Type B pancreatic cell (in vitro differentiated cells): ENCODE results near the gene SUMO3. TPM values are rescaled to one million over a fixed set of nuclear protein-coding genes. Genes with fewer than 3 reads are reported as not detected.

Experiments used
- DNase-seq: peaks from one replicate; pipeline ENCODE4 v3.0.0; 2021; ENCODE audit warnings: mixed read lengths; ENCODE audit not compliant: unreplicated experiment; ENCODE audit errors: extremely low spot score
- H3K27ac Mint-ChIP-seq: 2 replicates; pipeline ENCODE4 v1.8.0; 2021; ENCODE audit warnings: mild to moderate bottlenecking, mixed read lengths
- H3K27me3 Mint-ChIP-seq: 2 replicates; pipeline ENCODE4 v1.8.0; 2021; ENCODE audit warnings: mixed read lengths
- H3K36me3 Mint-ChIP-seq: 2 replicates; pipeline ENCODE4 v1.8.0; 2021; ENCODE audit warnings: mixed read lengths
- H3K4me1 Mint-ChIP-seq: one replicate; pipeline ENCODE4 v1.8.0; 2021; ENCODE audit warnings: mixed read lengths; ENCODE audit not compliant: unreplicated experiment
- H3K4me3 Mint-ChIP-seq: 2 replicates; pipeline ENCODE4 v1.8.0; 2021; ENCODE audit warnings: mild to moderate bottlenecking, mixed read lengths
- H3K9me3 Mint-ChIP-seq: 2 replicates; pipeline ENCODE4 v1.8.0; 2021; ENCODE audit warnings: mixed read lengths
- CTCF ChIP-seq: fragments of 200-600 bp; sonication (generic); conservative IDR thresholded peaks from 2 replicates; pipeline ENCODE4 v1.5.0; 2021; ENCODE audit warnings: antibody characterized with exemption, mild to moderate bottlenecking
- total RNA-seq: library from RNA; stranded (reverse); gene quantifications from 2 replicates; pipeline ENCODE4 v1.2.1, GENCODE V29; 2021; ENCODE audit warnings: low replicate concordance

Gene SUMO3
- total RNA-seq, 1 donor from 2014 or later = 81.2 TPM

- Mint-ChIP-seq H3K27me3 (no peaks in the 10 kb centered on the region), H3K36me3 (no peaks in the 10 kb centered on the region), H3K4me1 (peaks cover 4% of the 10 kb centered on the region), H3K9me3 (no peaks in the 10 kb centered on the region), H3K4me3 (no peak overlapping the region), H3K27ac (no peak overlapping the region)
- peak; percentile 58 for DNase-seq
- no peak for TF ChIP-seq CTCF
Observed at GRCh38 chr21:44758781-44759627, 58.9 kb downstream of the SUMO3 start.

GRCh38 chr21:44758141-44758561 lies 59.7 kb downstream of the SUMO3 start:
- TF ChIP-seq CTCF = no peak
- DNase-seq = peak; percentile 47
- peaks cover 4% of the 10 kb centered on the region for H3K4me1 Mint-ChIP-seq

GRCh38 chr21:44757731-44758130 lies 60.1 kb downstream of the SUMO3 start:
- H3K4me3 Mint-ChIP-seq = no peak overlapping the region
- H3K4me1 Mint-ChIP-seq = peaks cover 4% of the 10 kb centered on the region
- DNase-seq = peak; percentile 60
- no peak overlapping the region for H3K27ac Mint-ChIP-seq
- no peaks in the 10 kb centered on the region for H3K9me3 Mint-ChIP-seq
- no peaks in the 10 kb centered on the region for H3K27me3 Mint-ChIP-seq
- H3K36me3 Mint-ChIP-seq = no peaks in the 10 kb centered on the region
- TF ChIP-seq CTCF = no peak

More at GRCh38 chr21:44758141-44758561, 59.7 kb downstream of the SUMO3 start:
- no peak overlapping the region for H3K27ac Mint-ChIP-seq
- no peaks in the 10 kb centered on the region for H3K27me3 Mint-ChIP-seq
- no peaks in the 10 kb centered on the region for H3K9me3 Mint-ChIP-seq
- H3K36me3 Mint-ChIP-seq = no peaks in the 10 kb centered on the region
- no peak overlapping the region for H3K4me3 Mint-ChIP-seq

DNA sequence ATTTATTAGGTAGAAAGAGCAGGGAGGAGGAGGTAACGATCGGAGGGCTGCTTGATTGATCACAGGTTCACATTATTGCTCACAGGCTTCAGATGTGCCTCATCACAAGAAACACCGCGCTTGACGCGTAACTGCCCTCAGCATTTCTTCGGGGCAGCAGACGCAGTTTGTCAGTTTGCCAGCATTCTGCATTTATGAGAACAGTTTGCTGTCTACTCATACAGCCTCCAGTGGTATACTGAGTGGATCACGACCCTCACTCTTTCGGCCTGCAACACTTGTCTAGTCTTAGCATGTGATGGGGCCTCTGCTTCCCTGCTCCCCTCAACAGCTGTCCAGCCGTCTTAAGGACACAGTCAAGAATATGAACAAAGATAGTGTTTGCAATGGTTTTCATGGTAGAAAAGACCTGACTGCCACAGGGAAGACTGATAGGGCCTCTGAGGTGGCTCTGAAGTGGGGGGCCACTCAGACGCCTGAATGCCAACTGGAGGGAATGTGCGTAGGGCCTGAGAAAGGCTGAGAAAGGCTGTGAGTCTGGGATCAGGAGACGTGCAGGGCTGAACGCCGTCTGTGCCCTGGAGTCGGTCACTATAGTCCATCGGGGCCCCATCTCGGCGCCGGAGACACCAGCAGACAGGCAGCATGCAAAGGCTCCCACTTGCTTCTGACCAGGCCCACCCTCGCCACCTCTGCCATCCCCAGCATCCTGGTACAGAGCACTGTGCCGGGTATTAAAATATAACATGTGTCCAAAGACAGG lies 61.3 kb downstream of the SUMO3 start:
- Mint-ChIP-seq H3K9me3 (no peaks in the 10 kb centered on the region), H3K27me3 (no peaks in the 10 kb centered on the region), H3K36me3 (no peaks in the 10 kb centered on the region), H3K27ac (no peak overlapping the region), H3K4me1 (peaks cover 4% of the 10 kb centered on the region), H3K4me3 (no peak overlapping the region)
- no peak for TF ChIP-seq CTCF
- no peak for DNase-seq

Other genes starting within 250 kb of the SUMO3 start
- not detected in 2 replicates for gene KRTAP10-4, start 244.3 kb downstream of the SUMO3 start, total RNA-seq
- gene KRTAP10-5, start 237.5 kb downstream of the SUMO3 start, total RNA-seq = not detected in 2 replicates
- not detected in 2 replicates for gene KRTAP10-6, start 225.6 kb downstream of the SUMO3 start, total RNA-seq
- gene KRTAP10-7, start 217.5 kb downstream of the SUMO3 start, total RNA-seq = not detected in 2 replicates
- gene KRTAP10-8, start 206.0 kb downstream of the SUMO3 start, total RNA-seq = not detected in 2 replicates
- gene KRTAP10-9, start 191.0 kb downstream of the SUMO3 start, total RNA-seq = not detected in 2 replicates
- gene KRTAP10-10, start 180.7 kb downstream of the SUMO3 start, total RNA-seq = not detected in 2 replicates
- not detected in 2 replicates for gene KRTAP10-11, start 171.6 kb downstream of the SUMO3 start, total RNA-seq
- gene KRTAP12-4, start 163.4 kb downstream of the SUMO3 start, total RNA-seq = not detected in 2 replicates
- not detected in 2 replicates for gene KRTAP12-3, start 160.1 kb downstream of the SUMO3 start, total RNA-seq
- gene KRTAP12-2, start 151.1 kb downstream of the SUMO3 start, total RNA-seq = not detected in 2 replicates
- gene KRTAP12-1, start 135.9 kb downstream of the SUMO3 start, total RNA-seq = not detected in 2 replicates
- gene KRTAP10-12, start 120.9 kb downstream of the SUMO3 start, total RNA-seq = not detected in 2 replicates
- 0.34 and 0.59 TPM in 2 replicates for gene TSPEAR, start 106.5 kb downstream of the SUMO3 start, total RNA-seq
- gene UBE2G2, start 16.2 kb downstream of the SUMO3 start, total RNA-seq = 75.6 and 92.4 TPM in 2 replicates
- gene PTTG1IP, start 55.6 kb upstream of the SUMO3 start, total RNA-seq = 168 and 195 TPM in 2 replicates
- gene ITGB2, start 102.8 kb upstream of the SUMO3 start, total RNA-seq = 0.36 and 0.80 TPM in 2 replicates
- 25.6 and 33.3 TPM in 2 replicates for gene SLX9, start 122.0 kb upstream of the SUMO3 start, total RNA-seq